ENCODE results near the gene TRPM7.
"Not testable (repeated sequence)": the region's sequence is repeated elsewhere in the genome, so short reads cannot be mapped to it uniquely, and the experiment has no call there.

The TRPM7 gene

DNA sequence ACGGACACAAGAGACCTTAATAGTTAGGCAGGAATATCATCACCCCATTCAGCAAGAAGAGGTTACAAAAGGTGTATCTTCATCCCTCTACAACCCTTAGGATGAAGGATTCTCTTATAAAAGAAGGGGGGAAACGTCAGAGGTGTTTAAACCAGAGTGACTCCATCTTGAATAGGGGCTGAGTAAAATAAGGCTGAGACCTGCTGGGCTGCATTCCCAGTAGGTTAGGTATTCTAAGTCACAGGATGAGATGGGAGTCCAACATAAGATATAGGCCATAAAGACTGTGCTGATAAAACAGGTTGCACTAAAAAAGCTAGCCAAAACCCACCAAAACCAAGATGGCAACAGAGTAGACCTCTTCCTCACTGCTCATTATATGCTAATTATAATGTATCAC lies 16.5 kb downstream of the TRPM7 start:
- no peak for DNase-seq (ENCODE audit: low read depth in 2 of 2)

DNA sequence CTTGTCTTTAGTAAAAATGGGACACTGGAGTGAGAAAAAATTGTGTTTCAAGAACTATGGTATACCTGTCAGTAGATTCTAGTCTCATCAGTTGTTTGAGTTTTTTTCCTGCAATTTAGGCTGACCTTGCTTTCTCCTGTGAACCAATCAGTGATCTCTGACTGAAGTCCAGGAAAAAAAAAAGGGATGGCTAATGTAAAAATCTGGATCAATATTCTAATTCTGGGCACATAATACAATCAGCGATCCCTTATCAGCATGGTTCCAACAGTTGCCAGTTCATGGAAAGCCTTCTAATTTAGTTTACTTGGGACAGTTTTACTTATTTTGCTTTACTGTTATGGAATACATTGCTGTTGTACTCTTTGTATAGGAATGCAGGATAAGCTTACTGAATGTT lies 17.0 kb downstream of the TRPM7 start:
- no peak for DNase-seq (ENCODE audit: low read depth in 2 of 2)

DNA sequence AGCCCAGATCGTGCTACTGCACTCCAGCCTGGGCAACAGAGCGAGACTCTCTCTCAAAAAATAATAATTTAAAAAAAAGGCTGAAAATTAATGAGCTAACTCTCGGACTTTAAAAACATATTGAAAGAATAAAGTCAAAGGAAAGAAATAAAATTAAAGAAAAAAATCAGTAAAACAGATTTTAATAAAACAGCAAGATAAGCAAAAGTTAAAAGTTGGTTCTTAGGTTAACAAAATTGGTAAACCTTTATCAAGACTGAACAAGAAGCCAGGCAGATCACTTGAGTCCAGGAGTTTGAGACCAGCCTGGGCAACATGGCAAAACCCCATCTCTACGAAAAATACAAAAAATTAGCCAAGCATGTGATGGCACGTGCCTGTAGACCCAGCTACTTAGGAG lies 20.7 kb downstream of the TRPM7 start:
- no peak for DNase-seq (ENCODE audit: low read depth in 2 of 2)

DNA sequence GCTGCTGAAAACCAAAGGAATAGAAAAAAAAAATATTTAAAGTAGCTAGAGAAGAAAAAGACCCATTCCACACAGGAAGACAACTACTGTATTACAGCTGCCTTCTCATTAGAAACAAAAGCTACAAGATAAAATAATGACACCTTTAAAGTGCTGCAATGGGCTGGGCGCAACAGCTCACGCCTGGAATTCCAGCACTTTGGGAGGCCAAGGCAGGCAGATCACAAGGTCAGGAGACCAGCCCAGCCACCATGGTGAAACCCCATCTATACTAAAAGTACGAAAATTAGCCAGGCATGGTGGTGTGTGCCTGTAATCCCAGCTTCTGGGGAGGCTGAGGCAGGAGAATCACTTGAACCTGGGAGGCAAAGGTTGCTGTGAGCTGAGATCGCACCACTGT lies 31.0 kb downstream of the TRPM7 start:
- no peak for DNase-seq (ENCODE audit: low read depth in 2 of 2)

DNA sequence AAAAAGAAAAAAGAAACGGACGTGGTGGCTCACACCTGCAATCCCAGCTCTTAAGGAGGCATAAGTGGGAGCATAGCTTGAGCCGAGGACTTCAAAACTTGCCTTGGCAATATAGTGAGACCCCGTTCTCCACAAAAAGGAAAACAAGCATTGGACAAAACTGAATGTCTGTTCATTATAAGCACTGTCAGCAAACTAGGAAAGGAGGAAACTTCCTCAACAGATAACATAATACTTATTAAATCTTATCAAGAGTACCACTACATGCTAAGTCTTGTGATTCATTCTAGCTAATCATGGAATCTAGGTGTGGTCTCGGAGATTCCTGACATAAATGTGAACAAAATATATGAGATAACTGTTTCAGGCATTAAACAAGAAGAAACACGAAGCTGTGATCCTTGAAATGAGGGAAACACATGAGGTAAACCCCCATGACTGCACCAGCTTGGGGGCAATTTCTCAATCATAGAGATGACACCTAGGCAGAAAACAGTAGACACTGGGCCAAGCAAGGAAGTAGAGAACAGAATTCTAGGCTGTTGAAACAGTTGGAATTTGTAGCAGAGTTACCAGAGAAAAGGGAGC lies 33.3 kb downstream of the TRPM7 start:
- no peak for DNase-seq (ENCODE audit: low read depth in 2 of 2)

DNA sequence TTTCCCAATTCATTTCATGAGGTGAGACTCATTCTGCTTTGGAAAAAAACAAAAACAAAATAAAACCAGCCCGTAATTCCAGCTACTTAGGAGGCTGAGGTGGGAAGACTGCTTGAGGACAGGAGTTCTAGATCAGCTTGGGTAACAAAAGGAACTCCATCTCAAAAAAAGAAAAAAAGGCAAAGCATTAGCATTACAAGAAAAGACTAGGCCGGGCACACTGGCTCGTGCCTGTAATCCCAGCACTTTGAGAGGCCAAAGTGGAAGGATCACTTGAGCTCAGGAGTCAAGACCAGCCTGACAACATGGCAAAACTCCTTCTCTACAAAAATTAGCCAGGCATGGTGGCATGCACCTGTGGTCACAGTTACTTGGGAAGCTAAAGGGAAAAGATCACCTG lies 33.9 kb downstream of the TRPM7 start:
- DNase-seq (ENCODE audit: low read depth in 2 of 2), result no peak

DNA sequence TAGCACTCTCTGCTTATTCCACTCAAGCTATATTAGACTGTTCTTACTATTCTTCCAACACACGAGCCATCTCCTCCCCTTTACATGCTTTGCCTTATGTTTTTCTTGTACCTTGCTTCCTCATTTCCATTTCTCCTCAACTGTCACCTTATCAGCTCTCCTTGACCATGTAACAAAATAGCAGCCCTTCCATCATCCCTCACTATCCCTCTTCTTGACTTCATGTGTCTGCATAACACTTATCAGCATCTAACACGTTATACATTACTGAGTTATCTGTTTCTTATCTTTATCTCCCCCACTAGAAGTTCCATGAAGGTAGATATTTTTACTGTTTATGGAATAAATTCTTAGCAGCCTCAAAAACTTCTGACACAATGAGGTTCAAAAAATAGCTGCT lies 45.3 kb downstream of the TRPM7 start:
- no peak for DNase-seq (ENCODE audit: low read depth in 2 of 2)

DNA sequence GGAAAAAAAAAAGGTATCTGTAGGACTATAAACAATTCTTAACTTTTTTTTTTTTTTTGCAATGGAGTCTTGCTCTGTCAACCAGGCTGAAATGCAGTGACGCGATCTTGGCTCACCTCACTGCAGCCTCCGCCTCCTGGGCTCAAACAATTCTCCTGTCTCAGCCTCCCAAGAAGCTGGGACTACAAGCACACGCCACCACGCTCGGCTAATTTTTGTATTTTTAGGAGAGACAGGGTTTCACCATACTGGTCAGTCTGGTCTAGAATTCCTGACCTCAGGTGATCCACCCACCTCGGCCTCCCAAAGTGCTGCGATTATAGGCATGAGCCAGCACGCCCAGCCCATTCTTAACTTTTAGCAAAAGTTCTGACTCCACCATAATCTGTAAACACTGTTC lies 50.5 kb downstream of the TRPM7 start:
- DNase-seq (ENCODE audit: low read depth in 2 of 2), result no peak

DNA sequence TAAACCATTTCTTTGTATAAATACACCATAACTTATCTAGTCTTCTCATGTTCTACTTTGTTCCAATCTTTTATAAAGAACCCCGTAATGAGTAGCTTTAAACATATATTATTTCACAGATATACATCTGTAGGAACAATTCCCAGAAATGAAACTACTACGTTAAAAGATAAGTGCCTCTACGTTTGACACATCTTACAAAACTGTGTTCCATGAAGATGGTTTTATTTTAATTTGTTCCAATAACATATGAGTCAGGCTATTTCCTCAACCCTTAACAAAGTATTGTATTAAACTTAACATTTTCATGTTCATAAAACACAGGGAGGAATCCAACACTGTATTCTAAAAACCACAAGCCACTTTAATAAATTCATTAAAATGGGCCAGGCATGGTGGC lies 52.9 kb downstream of the TRPM7 start:
- no peak for DNase-seq (ENCODE audit: low read depth in 2 of 2)

DNA sequence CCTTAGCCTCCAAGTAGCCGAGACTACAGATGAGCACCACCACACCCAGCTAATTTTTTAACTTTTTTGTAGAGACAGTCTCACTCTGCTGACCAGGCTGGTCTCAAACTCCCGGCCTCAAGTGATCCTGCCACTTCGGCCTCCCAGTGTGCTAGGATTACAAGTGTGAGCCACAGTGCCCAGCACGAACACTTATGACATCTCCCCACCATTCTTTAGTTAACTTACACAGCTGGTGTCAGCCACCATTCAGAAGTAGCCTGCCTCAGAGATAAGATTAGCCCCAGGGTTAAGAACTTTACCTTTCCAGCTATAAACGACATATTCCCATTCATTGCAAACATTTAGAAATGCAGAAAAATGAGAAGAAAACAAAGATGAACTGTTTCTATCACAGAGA lies 58.2 kb downstream of the TRPM7 start:
- no peak for DNase-seq (ENCODE audit: low read depth in 2 of 2)

DNA sequence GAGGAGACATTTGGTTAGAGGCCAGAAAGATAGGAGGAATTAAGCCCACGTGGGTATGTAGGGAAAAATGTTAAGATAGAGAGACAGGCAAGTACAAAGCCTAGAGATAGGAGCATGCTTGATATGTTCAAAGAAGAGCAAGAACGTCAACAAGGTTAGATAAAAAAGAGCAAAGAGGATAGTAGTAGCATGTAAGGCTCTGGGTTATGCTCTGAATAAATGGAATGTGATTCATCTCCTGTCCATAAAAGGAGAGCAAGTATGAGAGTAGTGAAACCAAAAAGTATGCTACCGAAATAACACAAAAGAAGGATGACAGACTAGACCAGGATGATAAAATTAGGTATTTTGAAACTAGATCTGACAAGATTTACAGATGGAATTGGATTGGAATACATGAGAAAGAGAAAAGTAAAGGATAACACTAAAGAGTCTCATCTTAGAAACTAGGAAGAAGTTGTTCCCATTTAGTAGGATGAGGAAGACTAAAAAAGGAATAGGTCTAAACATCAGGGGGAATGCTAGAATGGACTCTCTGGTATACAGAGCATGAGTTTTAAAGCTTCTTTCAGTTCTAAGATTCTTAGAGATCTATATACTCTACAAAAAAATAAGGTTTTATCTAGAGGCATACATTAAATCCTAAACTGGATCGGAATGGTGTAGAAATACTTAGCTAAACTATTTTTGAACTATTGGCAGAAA lies 59.1 kb downstream of the TRPM7 start:
- no peak for DNase-seq (ENCODE audit: low read depth in 2 of 2)

DNA sequence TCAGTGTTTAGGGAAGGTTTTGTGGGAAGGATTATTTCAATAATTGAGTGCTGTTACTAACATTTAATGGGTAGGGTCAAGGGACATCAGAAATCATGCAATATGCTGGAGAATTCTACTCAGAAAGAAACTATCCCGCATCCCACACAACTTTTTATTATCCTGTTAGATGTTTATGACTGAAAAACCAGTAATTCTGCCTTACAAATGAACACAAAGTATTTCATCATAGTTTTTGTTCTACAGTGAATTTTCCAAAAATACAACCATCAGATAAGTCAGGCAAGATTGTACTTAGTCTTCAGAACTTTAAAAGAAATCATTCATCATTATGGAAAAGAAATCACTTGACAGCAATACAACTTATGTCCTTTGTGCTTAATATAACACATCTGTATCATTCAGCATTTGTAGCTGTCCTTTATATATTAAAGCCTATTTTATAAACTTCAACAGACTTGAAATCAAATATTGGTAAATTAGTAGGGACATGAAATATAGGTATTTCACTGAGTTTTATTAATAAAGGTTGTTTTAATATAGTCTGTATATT lies 61.9 kb downstream of the TRPM7 start:
- no peak for DNase-seq (ENCODE audit: low read depth in 2 of 2)

DNA sequence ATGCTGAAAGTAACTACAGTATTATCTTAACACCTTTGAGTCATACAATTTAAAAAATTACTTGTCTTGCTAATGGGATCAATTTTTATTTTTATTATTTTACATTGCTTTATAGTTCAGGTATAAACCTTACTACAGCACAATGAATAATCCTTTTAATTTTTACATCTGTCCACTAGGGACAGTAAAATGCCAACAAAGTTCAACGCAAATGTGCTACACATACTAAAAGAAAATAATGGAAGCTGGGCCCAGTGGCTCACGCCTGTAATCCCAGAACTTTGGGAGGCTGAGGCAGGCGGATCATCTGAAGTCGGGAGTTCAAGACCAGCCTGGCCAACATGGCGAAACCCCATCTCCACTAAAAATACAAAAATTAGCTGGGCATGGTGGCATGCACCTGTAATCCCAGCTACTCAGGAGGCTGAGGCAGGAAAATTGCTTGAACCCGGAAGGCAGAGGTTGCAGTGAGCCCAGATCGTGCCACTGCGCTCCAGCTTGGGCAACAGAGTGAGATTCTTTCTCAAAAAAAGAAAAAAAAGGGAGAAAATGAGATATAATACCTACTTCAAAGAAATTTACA lies 64.1 kb downstream of the TRPM7 start:
- not testable (repeated sequence) for DNase-seq (ENCODE audit: low read depth in 2 of 2)

DNA sequence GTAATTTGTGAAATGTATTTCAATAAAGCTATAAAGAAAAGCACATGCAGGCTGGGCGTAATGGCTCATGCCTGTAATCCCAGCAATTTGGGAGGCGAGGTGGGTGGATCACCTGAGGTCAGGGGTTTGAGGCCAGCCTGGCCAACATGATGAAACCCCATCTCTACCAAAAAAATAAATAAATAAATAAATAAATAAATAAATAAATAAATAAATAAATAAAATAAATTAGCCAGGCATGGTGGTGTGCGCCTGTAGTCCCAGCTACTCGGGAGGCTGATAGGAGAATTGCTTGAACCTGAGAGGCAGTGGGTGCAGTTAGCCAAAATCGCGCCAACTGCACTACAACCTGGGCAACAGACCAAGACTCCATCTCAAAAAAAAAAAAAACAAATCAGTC lies 69.6 kb downstream of the TRPM7 start:
- DNase-seq (ENCODE audit: low read depth in 2 of 2), result not testable (repeated sequence)

DNA sequence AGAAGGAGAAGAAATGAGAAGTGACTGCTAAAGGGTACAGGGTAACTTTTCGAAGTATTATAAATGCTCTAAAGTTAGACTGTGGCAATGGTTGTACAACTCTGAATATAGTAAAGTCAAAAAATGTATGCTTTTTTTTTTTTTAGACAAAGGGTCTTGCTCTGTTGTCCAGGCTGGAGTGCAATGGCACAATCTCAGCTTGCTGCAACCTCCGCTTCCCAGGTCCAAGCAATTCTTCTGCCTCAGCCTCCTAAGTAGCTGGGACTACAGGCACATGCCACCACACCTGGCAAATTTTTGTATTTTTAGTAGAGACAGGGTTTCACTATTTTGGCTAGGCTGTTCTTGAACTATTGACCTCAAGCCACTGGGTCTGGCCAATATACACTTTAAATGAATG lies 70.0 kb downstream of the TRPM7 start:
- DNase-seq (ENCODE audit: low read depth in 2 of 2), result not testable (repeated sequence)

DNA sequence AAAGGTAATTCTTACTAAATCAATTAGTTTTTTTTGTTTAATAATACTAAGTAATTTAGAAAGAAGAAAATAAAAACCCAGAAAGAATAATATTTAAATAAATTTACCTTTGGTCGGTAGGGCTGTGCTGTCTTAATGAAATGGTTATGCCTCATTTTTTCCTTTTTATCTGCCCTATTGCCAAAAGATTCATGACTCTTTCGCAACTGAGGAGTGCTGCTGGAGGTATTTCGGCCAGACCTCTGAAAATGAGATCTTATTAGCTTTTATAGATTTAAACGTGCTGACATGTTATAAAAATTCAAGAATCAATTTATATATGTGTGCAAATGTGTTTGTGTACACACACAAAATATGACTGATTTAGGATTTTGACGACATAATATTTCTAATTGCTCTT lies 73.0 kb downstream of the TRPM7 start:
- no peak for DNase-seq (ENCODE audit: low read depth in 2 of 2)

DNA sequence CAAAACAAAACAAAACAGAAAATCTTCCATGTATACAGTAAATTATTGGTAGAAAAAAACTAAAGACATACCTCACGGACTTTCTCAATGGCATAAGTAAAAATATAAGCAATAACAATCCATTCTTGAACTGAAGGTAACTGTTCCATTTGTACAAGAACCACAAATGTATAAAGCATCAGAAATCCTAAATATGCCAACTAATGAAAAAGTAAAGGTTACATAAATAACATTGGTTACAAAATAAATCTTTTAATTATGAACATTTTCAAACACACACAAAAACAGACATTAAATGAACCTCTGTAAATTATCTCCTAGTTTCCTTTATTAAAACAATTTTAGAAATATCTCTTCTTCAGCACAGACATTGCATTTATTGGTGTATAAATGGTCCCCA lies 79.5 kb downstream of the TRPM7 start:
- DNase-seq (ENCODE audit: low read depth in 2 of 2), result no peak

DNA sequence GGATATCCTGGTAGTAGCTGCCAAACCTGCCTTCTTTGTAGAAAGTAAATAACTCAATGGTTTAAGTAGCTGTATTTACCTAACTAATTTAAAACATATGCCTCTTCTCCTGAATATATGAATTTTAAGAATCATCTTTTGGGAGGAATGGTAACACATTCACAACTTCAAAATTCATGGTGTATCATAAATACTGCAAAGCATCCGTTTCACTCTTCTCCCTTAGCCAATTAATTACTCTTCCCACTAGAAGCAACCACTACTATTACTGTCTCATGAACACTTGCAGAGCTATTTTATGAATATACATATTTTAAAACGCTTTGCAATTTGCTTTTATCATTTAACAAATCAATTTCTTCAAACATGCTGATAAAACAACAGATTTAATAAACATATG lies 81.1 kb downstream of the TRPM7 start:
- no peak for DNase-seq (ENCODE audit: low read depth in 2 of 2)

DNA sequence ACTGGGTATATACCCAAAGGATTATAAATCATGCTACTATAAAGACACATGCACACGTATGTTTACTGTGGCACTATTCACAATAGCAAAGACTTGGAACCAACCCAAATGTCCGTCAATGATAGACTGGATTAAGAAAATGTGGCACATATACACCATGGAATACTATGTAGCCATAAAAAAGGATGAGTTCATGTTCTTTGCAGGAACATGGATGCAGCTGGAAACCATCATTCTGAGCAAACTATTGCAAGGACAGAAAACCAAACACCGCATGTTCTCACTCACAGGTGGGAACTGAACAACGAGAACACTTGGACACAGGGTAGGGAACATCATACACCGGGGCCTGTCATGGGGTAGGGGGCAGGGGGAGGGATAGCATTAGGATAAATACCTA lies 84.6 kb downstream of the TRPM7 start:
- DNase-seq (ENCODE audit: low read depth in 2 of 2), result not testable (repeated sequence)

DNA sequence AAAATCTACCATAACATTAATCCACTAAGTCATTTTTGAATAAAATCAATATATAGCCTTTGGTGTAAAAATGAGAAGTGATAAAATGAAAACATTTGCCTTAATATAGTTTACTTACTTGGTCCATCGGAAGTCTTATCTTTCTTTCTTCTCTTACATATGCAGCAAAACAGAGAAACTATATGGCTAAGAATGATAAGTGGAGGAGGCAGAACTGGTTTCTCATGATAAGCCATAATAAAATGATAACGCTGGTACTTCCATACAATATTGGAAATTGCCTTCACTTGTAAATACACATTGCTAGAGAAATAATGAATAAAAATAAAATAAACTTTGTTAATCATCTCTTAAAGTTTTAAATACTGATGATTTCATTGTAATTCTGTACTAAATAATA lies 92.3 kb downstream of the TRPM7 start:
- DNase-seq (ENCODE audit: low read depth in 2 of 2), result no peak

DNA sequence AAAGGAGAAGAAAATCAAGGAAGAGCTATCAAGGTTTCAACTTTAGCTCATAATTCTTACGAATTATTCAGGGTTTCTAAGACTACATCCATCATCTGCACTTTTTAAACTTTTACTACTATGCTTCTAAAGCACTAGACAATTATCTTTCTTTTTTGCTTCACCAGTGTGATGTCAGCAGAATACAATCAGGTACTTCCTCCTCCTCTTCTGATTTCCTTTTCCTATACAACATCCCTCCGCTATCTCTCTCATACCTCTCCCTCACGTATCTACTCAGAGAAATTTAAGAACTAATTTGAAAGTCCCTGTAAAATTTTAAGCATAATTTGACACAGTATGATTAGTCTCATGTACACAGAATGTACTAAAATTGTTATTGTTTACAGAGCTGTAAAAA lies 92.8 kb downstream of the TRPM7 start:
- DNase-seq (ENCODE audit: low read depth in 2 of 2), result no peak

DNA sequence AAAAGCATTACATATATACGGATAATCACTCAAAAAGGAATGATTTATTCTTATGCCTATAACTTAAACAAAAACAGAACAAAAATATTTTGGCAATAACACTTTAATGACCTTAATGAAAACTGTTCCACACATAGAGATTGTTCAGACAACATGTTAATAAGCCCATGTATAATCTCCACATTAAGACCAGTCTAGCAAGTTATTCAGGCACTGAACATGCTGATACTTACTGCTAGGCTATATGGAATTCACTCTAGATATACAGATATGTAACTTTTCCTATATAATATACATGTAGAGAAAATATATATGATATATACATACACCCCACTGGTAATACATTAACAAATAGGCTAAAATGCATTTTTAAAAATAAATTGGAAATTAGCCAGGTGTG lies 96.3 kb downstream of the TRPM7 start:
- DNase-seq (ENCODE audit: low read depth in 2 of 2), result no peak

DNA sequence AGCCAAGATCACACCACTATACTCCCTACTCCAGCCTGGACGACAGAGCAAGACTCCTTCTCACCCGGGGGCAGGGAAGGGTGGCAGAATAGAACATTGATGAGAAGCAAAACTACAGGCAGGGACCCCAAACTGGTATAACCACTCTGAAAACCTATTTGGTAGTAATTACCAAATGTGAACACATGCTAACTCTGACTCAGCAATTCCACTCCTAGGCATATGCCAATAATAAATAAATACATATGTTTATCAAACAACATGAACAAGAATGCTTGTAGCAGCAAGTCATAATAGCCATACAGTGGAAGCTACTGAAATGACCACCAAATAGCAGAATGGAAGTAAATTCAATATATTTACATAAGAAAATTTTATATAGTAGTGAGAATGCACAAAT lies 109.1 kb downstream of the TRPM7 start:
- no peak for DNase-seq (ENCODE audit: low read depth in 2 of 2)

Data from stimulated activated CD4-positive, alpha-beta T cell treated with anti-CD3 and anti-CD28 coated beads, Interleukin-12 subunit alpha, Interleukin-12 subunit beta, amount 100 ng/mL, for 24 hours (primary cell).